ENCODE results near the gene SDCBP2. TPM values are rescaled to one million over a fixed set of nuclear protein-coding genes. Genes with fewer than 3 reads are reported as not detected.
A peak's percentile ranks its signal among the peaks of the same experiment; 100 is the strongest.

The SDCBP2 gene
- total and polyA plus RNA-seq, 2 of the 13 experiments (the other 11 are each of a cell fraction or from before 2014, with no cell fraction given), result 1.2 to 2.4 TPM

GRCh38 chr20:1269235-1269634 is 59.7 kb downstream of the SDCBP2 start:
- in situ Hi-C loops (cut with HindIII; ENCODE audit: extremely low pct_ligation_motif_present, low pct_unique_long_range_greater_than_20kb) (no loop called here), intact Hi-C loops (cut with micrococcal nuclease; ENCODE audit: unreplicated experiment) (no loop called here)
- ChIA-PET CTCF (ENCODE audit: low intra/inter-chr PET ratio, low total read pairs) (no interaction called here), POLR2A (no interaction called here)
- Histone ChIP-seq H3K9ac (ENCODE audit: insufficient read depth, low read depth, low read length) (no peak overlapping the region), H3K9me3 (ENCODE audit: low read length) (no peaks in the 10 kb centered on the region), H3K4me3 (replicated peaks in 1 of 3; ENCODE audit: insufficient read depth in 1 of 3, low read depth in 2 of 3, low read length in 3 of 3) (no peak overlapping the region), H3K27me3 (ENCODE audit: control insufficient read depth in 1 of 2, insufficient read depth in 2 of 2, low read length in 2 of 2) (peaks cover 18 to 40% of the 10 kb centered on the region in 2 experiments), H3K4me2 (ENCODE audit: low read depth, low read length) (no peak overlapping the region), H4K20me1 (ENCODE audit: insufficient read depth, low read length) (no peaks in the 10 kb centered on the region), H2AFZ (ENCODE audit: low read length) (no peak overlapping the region), H3K4me1 (ENCODE audit: insufficient read depth, low read length) (no peaks in the 10 kb centered on the region; the same call in 1 of the 2 replicates), H3K36me3 (replicated peaks in 1 of 2; ENCODE audit: control insufficient read depth in 1 of 2, insufficient read depth in 2 of 2, low read length in 2 of 2) (no peaks in the 10 kb centered on the region), H3K79me2 (ENCODE audit: insufficient read depth, low read length) (no peaks in the 10 kb centered on the region), H3K27ac (ENCODE audit: extremely low read length, insufficient read depth, low read length) (no peak overlapping the region)
- DNase-seq (ENCODE audit: low spot score) (no peak), FAIRE-seq (no peak), ATAC-seq (no peak)
- TF ChIP-seq, protein P1, sequence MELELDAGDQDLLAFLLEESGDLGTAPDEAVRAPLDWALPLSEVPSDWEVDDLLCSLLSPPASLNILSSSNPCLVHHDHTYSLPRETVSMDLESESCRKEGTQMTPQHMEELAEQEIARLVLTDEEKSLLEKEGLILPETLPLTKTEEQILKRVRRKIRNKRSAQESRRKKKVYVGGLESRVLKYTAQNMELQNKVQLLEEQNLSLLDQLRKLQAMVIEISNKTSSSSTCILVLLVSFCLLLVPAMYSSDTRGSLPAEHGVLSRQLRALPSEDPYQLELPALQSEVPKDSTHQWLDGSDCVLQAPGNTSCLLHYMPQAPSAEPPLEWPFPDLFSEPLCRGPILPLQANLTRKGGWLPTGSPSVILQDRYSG (CRISPR knock-in tag; IDR thresholded peaks at IDR 0.05), result no peak
- TF ChIP-seq ZNF629 (CRISPR knock-in tag; conservative IDR thresholded peaks at IDR 0.05) (peak; percentile 49), NR2F1 (CRISPR knock-in tag; IDR thresholded peaks at IDR 0.05) (no peak), ZNF607 (CRISPR knock-in tag; IDR thresholded peaks at IDR 0.05; ENCODE audit: borderline replicate concordance) (no peak)
- TF ChIP-seq, protein P2, sequence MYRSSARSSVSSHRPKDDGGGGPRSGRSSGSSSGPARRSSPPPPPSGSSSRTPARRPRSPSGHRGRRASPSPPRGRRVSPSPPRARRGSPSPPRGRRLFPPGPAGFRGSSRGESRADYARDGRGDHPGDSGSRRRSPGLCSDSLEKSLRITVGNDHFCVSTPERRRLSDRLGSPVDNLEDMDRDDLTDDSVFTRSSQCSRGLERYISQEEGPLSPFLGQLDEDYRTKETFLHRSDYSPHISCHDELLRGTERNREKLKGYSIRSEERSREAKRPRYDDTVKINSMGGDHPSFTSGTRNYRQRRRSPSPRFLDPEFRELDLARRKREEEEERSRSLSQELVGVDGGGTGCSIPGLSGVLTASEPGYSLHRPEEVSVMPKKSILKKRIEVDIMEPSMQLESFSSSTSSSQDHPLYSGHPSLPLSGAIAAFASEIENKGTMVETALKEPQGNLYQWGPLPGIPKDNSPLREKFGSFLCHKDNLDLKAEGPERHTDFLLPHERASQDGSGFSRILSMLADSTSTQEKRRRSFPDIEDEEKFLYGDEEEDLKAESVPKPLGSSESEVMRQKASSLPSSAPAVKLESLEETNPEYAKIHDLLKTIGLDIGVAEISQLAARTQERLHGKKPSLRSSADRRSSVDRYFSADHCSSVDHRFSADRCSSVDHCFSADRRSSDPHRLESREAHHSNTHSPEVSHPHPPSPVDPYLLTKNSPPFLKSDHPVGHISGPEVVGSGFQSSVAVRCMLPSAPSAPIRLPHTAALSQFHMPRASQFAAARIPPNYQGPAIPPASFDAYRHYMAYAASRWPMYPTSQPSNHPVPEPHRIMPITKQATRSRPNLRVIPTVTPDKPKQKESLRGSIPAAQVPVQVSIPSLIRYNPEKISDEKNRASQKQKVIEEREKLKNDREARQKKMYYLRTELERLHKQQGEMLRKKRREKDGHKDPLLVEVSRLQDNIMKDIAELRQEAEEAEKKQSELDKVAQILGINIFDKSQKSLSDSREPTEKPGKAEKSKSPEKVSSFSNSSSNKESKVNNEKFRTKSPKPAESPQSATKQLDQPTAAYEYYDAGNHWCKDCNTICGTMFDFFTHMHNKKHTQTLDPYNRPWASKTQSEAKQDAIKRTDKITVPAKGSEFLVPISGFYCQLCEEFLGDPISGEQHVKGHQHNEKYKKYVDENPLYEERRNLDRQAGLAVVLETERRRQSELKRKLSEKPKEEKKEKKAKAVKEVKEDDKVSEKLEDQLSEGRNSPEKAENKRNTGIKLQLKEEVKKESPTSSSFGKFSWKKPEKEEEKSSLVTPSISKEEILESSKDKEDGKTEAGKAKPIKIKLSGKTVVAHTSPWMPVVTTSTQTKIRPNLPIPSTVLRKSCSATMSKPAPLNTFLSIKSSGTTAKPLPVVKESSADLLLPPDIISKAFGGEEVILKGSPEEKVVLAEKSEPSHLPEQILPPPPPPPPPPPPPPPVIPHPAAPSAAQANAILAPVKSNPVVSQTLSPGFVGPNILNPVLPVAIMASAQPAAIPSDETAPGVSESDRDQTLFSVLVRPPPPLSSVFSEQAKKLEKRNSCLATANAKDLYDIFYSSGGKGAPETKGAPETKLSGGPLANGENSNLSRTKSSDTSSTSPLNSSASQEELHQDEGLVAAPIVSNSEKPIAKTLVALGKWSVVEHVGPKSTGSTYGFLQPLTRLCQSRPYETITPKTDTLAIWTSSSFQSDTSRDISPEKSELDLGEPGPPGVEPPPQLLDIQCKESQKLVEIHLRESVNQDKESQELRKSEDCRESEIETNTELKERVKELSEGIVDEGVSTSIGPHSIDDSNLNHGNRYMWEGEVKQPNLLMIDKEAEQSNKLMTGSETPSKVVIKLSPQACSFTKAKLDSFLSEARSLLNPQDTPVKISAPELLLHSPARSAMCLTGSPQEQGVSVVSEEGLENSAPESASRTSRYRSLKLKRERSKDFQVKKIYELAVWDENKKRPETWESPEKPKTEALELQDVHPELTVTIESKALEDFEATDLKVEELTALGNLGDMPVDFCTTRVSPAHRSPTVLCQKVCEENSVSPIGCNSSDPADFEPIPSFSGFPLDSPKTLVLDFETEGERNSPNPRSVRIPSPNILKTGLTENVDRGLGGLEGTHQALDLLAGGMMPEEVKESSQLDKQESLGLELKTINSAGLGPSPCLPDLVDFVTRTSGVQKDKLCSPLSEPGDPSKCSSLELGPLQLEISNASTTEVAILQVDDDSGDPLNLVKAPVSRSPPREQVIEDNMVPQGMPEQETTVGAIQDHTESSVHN (CRISPR knock-in tag; IDR thresholded peaks at IDR 0.05), result no peak
- WGBS (ENCODE audit: low lambda C conversion rate), result 54% methylated on average over 8 of the region's 8 CpGs
- BruUV-seq (replicated peaks), result no TSS peak
